HL-60 (cell line): ENCODE results near the gene UNC45A.

ENCODE experiments used
- POLR2AphosphoS5 ChIP-seq: IDR thresholded peaks from 2 replicates; pipeline ENCODE4 v1.6.1; 2012; ENCODE audit warnings: low read depth
- TF ChIP-seq, protein P1 (sequence below): IDR thresholded peaks from one replicate; pipeline ENCODE4 v1.5.1; 2011; ENCODE audit warnings: low read length, control low read depth, inconsistent platforms; ENCODE audit not compliant: insufficient read depth

GRCh38 chr15:90914305-90915080 lies 20.6 kb upstream of the UNC45A start:
- TF ChIP-seq POLR2AphosphoS5, result no peak; the same call in 1 of the 2 replicates
- TF ChIP-seq, protein P1, sequence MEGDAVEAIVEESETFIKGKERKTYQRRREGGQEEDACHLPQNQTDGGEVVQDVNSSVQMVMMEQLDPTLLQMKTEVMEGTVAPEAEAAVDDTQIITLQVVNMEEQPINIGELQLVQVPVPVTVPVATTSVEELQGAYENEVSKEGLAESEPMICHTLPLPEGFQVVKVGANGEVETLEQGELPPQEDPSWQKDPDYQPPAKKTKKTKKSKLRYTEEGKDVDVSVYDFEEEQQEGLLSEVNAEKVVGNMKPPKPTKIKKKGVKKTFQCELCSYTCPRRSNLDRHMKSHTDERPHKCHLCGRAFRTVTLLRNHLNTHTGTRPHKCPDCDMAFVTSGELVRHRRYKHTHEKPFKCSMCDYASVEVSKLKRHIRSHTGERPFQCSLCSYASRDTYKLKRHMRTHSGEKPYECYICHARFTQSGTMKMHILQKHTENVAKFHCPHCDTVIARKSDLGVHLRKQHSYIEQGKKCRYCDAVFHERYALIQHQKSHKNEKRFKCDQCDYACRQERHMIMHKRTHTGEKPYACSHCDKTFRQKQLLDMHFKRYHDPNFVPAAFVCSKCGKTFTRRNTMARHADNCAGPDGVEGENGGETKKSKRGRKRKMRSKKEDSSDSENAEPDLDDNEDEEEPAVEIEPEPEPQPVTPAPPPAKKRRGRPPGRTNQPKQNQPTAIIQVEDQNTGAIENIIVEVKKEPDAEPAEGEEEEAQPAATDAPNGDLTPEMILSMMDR, result no peak
